ENCODE results near the gene FYN. TPM values are rescaled to one million over a fixed set of nuclear protein-coding genes. Genes with fewer than 3 reads are reported as not detected.
"Not testable (repeated sequence)": the region's sequence is repeated elsewhere in the genome, so short reads cannot be mapped to it uniquely, and the experiment has no call there.

The FYN gene
- total RNA-seq, 4 donors from 2014 or later: 143 to 219 (median 165) TPM

GRCh38 chr6:111916747-111917146, 43.5 kb upstream of the FYN start:
- no peaks in the 10 kb centered on the region for H3K4me1 ChIP-seq
- no peaks in the 10 kb centered on the region for H3K27me3 ChIP-seq
- no peak overlapping the region for H3K4me3 ChIP-seq
- H3K36me3 ChIP-seq: no peaks in the 10 kb centered on the region
- TF ChIP-seq EP300 (IDR thresholded peaks at IDR 0.05): no peak
- TF ChIP-seq CTCF (IDR thresholded peaks at IDR 0.05): no peak
- TF ChIP-seq POLR2A (IDR thresholded peaks at IDR 0.05): no peak
- no peaks in the 10 kb centered on the region for H3K9me3 ChIP-seq
- no peak overlapping the region for H3K27ac ChIP-seq
- no peak for DNase-seq (ENCODE audit: low spot score in 2 of 2)

- Histone ChIP-seq H3K4me3 (no peak overlapping the region), H3K36me3 (no peaks in the 10 kb centered on the region), H3K27me3 (no peaks in the 10 kb centered on the region), H3K4me1 (no peaks in the 10 kb centered on the region), H3K9me3 (no peaks in the 10 kb centered on the region), H3K27ac (no peak overlapping the region)
- DNase-seq (ENCODE audit: low spot score in 2 of 2): no peak
- WGBS, 2 donors: 85 to 88% methylated on average over 1 of the region's 1 CpG
- TF ChIP-seq CTCF (IDR thresholded peaks at IDR 0.05) (no peak), POLR2A (IDR thresholded peaks at IDR 0.05) (no peak), EP300 (IDR thresholded peaks at IDR 0.05) (no peak)
These were observed 41.4 kb upstream of the FYN start for GRCh38 chr6:111914617-111915016.

GRCh38 chr6:111912904-111913303, 39.7 kb upstream of the FYN start:
- TF ChIP-seq POLR2A (IDR thresholded peaks at IDR 0.05): no peak
- no peak for TF ChIP-seq CTCF (IDR thresholded peaks at IDR 0.05)
- no peak for TF ChIP-seq EP300 (IDR thresholded peaks at IDR 0.05)
- H3K4me3 ChIP-seq: no peak overlapping the region
- no peak for DNase-seq (ENCODE audit: low spot score in 2 of 2)
- H3K9me3 ChIP-seq: no peaks in the 10 kb centered on the region
- H3K27ac ChIP-seq: no peak overlapping the region
- no peaks in the 10 kb centered on the region for H3K4me1 ChIP-seq
- no peaks in the 10 kb centered on the region for H3K27me3 ChIP-seq
- 87 to 99% methylated on average over 2 of the region's 2 CpGs for WGBS, 2 donors
- no peaks in the 10 kb centered on the region for H3K36me3 ChIP-seq

GRCh38 chr6:111911428-111911827, 38.2 kb upstream of the FYN start:
- no peak overlapping the region for H3K27ac ChIP-seq
- H3K4me1 ChIP-seq: no peaks in the 10 kb centered on the region
- WGBS, 2 donors: 66 to 80% methylated on average over 7 of the region's 7 CpGs
- no peak for DNase-seq (ENCODE audit: low spot score in 2 of 2)
- no peaks in the 10 kb centered on the region for H3K27me3 ChIP-seq
- H3K4me3 ChIP-seq: no peak overlapping the region
- no peaks in the 10 kb centered on the region for H3K36me3 ChIP-seq
- TF ChIP-seq POLR2A (IDR thresholded peaks at IDR 0.05) (no peak), EP300 (IDR thresholded peaks at IDR 0.05) (no peak), CTCF (IDR thresholded peaks at IDR 0.05) (no peak)
- no peaks in the 10 kb centered on the region for H3K9me3 ChIP-seq

GRCh38 chr6:111909238-111909637, 36.0 kb upstream of the FYN start:
- Histone ChIP-seq H3K27ac (no peak overlapping the region), H3K4me3 (no peak overlapping the region), H3K4me1 (no peaks in the 10 kb centered on the region), H3K36me3 (no peaks in the 10 kb centered on the region), H3K9me3 (no peaks in the 10 kb centered on the region), H3K27me3 (no peaks in the 10 kb centered on the region)
- DNase-seq (ENCODE audit: low spot score in 2 of 2): no peak
- 86 to 89% methylated on average over 3 of the region's 3 CpGs for WGBS, 2 donors
- no peak for TF ChIP-seq CTCF (IDR thresholded peaks at IDR 0.05)

GRCh38 chr6:111908365-111908764, 35.1 kb upstream of the FYN start:
- not testable (repeated sequence) for H3K4me1 ChIP-seq; H3K9me3 ChIP-seq; DNase-seq (ENCODE audit: low spot score in 2 of 2); H3K36me3 ChIP-seq; H3K27ac ChIP-seq; H3K4me3 ChIP-seq; H3K27me3 ChIP-seq
- WGBS, 2 donors: 82 to 83% methylated on average over 13 to 15 of the region's 17 CpGs

Measured in tibial nerve (tissue), 4 donors.